MV-4-11 (cell line): ENCODE measurements around the gene CTPS2.
"Not testable (repeated sequence)": the region's sequence is repeated elsewhere in the genome, so short reads cannot be mapped to it uniquely, and the experiment has no call there.

Experiments used
- DNase-seq: peaks from one replicate; lab custom pipeline; 2025; lab: John Stamatoyannopoulos, UW

The CTPS2 gene, protein sequence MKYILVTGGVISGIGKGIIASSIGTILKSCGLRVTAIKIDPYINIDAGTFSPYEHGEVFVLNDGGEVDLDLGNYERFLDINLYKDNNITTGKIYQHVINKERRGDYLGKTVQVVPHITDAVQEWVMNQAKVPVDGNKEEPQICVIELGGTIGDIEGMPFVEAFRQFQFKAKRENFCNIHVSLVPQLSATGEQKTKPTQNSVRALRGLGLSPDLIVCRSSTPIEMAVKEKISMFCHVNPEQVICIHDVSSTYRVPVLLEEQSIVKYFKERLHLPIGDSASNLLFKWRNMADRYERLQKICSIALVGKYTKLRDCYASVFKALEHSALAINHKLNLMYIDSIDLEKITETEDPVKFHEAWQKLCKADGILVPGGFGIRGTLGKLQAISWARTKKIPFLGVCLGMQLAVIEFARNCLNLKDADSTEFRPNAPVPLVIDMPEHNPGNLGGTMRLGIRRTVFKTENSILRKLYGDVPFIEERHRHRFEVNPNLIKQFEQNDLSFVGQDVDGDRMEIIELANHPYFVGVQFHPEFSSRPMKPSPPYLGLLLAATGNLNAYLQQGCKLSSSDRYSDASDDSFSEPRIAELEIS

GRCh38 chrX:16712548-16713155, at the start of gene CTPS2:
Gene CTPS2, minus strand, starts transcription at chrX:16712669. Its CDS starts 9,767 bp downstream, at chrX:16702902.
- peak; percentile 49 for DNase-seq

- not testable (repeated sequence) for DNase-seq
These were observed 49.0 kb upstream of the CTPS2 start for GRCh38 chrX:16761500-16761899.

GRCh38 chrX:16756724-16757123, 44.3 kb upstream of the CTPS2 start:
- DNase-seq = no peak

- no peak for DNase-seq
These were observed 41.5 kb upstream of the CTPS2 start for GRCh38 chrX:16754019-16754418.

DNA sequence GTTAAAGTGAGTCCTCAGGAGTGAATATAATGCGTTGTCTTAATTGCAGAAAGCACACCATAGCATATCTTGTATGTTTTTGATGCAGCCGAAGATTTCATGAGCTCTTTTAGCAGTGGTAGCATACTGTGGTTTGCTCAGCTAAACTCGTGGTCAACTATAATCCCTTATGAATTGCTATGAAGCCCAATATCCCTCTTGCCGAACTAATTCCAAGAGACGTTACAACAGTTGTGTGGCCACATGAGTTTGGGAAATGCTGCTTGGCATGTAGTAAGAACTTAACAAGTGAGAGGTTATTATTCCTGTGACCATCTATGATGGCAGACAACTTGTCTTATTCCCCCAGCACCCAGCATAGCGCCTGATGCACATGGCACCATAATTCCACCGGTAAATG, 37.7 kb upstream of the CTPS2 start:
- DNase-seq = peak; percentile 19

GRCh38 chrX:16748425-16748824, 36.0 kb upstream of the CTPS2 start:
- no peak for DNase-seq

DNA sequence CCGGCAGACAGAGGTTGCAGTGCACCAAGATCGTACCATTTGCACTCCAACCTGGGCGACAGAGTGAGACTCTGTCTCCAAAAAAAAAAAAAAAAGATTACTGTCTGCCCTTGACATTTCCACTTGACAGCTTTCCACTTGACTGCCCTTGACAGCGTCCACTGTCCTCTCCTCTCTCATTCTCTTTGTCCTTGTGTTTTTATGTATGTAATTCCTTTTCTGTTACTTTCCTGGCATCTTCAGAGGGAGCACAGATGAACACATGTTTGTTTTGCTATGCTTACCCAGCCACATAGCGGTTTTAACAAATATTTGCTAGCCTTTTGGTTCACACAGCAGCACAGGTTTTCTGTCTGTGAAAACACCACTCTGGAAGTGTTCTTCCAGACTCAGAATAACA, 33.2 kb upstream of the CTPS2 start:
- DNase-seq = no peak

- DNase-seq = no peak
These were observed 32.6 kb upstream of the CTPS2 start for GRCh38 chrX:16745102-16745501.

- DNase-seq = no peak
These were observed 31.3 kb upstream of the CTPS2 start for GRCh38 chrX:16743604-16744325.

DNA sequence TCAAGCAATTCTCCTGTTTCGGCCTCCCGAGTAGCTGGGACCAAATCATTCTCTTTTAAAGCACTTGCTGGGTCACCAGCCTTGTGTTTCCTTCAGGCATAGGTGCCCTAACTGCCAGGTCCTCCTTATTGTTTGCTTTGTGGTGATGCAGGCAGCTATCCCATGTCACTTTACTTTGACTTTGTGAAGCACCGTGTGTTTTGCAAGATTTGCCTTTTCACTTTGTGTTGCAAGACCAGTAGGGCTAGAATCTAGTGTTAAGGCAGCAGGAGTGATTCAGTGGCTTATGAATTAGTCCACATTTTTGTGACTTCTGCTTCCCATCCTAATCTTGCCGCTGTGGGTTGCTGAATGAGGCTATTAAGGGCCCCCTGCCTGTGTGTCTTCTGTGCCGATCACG, 27.1 kb upstream of the CTPS2 start:
- peak; percentile 66 for DNase-seq

DNA sequence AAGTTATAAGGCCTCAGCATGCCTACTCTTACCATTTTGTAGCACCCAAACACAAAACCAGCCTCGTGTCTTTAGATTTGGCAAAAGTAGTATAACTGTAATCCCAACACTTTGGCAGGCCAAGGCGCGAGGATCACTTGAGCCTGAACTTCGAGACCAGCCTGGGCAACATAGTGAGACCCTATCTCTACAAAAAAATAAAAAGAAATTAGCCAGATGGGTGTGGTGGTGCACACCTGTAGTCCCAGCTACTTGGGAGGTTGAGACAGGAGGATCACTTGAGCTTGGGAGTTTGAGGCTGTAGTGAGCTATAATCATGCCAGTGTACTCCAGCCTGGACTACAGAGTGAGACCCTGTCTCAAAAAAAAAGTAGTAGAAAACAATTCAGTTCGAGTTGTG, 24.6 kb upstream of the CTPS2 start:
- no peak for DNase-seq

GRCh38 chrX:16733013-16733412, 20.5 kb upstream of the CTPS2 start:
- DNase-seq = no peak

DNA sequence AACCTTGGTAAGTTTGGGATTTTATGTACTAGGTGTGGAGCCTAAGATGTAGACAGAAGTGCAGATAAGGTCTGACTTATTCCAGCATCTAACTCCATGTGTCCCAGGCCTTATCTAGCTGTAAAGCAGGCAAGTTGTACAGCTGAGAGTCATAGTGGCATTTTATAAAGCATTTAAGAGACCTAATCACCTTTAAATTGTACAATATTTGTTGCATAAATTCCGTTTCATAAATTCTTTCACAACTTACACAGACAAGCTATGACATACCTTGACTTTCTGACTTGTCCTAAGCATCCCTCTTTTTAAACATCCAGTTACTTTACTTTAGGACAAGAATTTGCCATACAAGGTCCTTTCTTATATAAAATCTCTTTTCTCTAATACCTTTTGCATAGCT, 18.0 kb upstream of the CTPS2 start:
- DNase-seq = no peak

- DNase-seq = no peak
These were observed 15.2 kb upstream of the CTPS2 start for GRCh38 chrX:16727637-16728036.

GRCh38 chrX:16726347-16726988, 14.0 kb upstream of the CTPS2 start:
- DNase-seq = not testable (repeated sequence)

DNA sequence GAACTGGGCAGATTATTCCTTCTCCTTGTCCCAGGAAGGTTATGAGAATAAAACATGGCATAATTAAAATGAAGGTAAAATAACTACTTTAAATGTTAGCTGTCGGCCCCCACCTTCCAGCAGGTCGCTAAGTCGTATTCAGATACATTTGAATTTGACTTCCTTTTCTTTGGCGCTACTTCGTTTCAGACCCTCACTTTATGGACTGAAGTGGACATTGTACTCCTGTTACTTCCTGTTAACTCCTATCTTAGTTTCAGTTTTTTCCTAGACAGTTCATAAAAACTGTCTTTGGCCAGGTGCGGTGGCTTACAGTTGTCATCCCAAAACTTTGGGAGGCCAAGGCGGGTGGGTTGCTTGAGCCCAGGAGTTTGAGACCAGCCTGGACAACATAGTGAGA, 12.6 kb upstream of the CTPS2 start:
- no peak for DNase-seq

DNA sequence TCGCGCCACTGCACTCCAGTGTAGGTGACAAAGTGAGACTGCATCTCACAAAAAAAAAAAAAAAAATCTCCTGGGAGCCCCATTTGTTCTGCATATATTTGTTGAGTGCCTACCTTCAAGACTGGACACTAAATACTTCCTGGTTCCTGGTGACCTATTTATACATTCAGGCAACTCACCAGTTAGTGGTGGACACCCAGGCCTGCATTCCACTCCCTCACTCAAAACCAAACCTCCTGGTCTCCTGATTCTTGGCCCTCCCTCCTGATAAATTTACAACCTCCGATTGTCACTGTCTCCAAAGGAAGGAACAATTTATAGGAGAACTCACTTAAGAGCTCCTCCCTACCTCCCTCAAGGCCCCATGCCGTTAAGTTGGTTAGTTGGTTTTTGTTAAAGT, 10.0 kb upstream of the CTPS2 start:
- DNase-seq = no peak

GRCh38 chrX:16719334-16720084, 7.0 kb upstream of the CTPS2 start, which contains the start of gene SYAP1:
Gene SYAP1, plus strand, starts transcription at chrX:16719612. Its CDS starts 113 bp downstream, at chrX:16719725.
- DNase-seq = peak; percentile 86

GRCh38 chrX:16718824-16719333, 6.4 kb upstream of the CTPS2 start:
- DNase-seq = no peak

GRCh38 chrX:16716451-16716850, 4.0 kb upstream of the CTPS2 start:
- not testable (repeated sequence) for DNase-seq

DNA sequence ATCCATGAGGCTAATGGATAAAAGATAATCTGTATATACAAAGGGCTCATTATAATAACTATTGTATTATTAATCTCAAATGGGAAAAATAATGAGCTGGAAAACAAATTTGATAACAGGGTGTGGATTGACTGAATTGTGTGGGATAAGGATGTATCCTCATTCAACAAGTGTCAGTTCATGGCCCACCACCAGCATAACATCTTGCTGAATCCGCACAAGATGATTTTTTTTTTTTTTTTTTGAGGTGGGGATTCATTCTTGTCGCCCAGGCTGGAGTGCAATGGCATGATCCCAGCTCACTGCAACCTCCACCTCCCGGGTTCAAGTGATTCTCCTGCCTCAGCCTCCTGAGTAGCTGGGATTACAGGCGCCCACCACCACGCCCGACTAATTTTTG, 3.2 kb upstream of the CTPS2 start:
- not testable (repeated sequence) for DNase-seq
